NCI-H510A treated with DMSO at 0.1 percent for 48 hours (cell line): ENCODE measurements around the gene MTFP1.
"Not testable (repeated sequence)": the region's sequence is repeated elsewhere in the genome, so short reads cannot be mapped to it uniquely, and the experiment has no call there.

Experiments
- DNase-seq: peaks from one replicate; lab custom pipeline; 2025; lab: John Stamatoyannopoulos, UW

MTFP1 gene, protein sequence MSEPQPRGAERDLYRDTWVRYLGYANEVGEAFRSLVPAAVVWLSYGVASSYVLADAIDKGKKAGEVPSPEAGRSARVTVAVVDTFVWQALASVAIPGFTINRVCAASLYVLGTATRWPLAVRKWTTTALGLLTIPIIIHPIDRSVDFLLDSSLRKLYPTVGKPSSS

DNA sequence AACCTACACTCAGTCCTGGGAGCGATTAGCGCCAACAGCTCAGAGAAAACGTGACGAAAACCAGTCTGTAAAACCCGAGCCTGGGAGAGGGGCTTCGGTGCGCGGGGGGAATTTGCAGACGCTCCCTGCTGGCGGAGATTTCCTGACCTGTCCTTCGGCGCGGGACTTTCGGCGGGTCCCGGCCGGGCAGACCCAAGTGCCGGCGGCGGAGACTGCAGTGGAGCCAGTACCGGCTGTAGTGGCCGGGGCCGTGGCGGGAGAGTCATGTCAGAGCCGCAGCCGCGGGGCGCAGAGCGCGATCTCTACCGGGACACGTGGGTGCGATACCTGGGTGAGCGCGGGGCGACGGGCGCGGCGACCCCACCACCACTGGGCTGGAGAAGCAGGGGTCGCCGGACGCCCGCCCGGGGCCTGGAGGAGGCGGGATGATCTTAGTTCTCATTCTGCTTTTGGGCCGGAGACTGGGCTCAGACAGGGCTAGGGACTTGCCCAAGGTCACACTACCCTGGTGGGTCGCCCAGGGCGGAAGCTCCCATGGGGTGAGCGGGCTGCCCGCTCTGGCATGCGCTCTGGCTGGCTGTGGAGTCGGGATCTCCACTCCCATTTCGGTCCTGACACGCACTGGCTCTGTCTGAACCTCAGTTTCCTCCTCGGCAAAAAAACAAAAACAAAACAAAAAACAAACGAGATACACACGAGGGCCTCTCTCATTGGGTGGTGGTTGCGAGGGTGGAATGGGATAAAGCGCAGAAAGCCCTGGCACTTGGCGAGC, at the start of gene MTFP1:
Gene MTFP1 (plus strand): TSS at position 153 of the 772 bp plus-strand sequence. CDS start 112 bp downstream, at position 265.
- peak; percentile 48 for DNase-seq

DNA sequence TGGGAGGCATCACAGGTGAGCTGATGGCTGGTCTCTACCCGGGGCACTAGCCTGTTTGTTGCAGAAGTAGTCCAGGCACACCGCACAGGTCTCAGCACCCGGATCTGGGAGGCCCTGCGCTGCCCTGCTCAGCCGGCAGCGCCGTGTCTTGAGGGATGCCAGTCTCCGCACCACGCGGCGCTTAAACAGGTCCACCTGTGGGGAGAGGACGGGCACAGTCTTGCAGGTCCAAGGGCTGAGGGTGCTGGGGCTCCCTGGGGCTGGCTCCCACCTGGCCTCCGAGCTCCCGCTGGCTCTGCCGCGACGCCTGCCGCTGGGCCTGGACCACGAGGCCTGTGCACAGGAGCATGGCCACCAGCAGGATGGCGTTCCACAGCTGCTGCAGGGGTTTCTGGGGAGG, 45.6 kb upstream of the MTFP1 start:
- DNase-seq: no peak

DNA sequence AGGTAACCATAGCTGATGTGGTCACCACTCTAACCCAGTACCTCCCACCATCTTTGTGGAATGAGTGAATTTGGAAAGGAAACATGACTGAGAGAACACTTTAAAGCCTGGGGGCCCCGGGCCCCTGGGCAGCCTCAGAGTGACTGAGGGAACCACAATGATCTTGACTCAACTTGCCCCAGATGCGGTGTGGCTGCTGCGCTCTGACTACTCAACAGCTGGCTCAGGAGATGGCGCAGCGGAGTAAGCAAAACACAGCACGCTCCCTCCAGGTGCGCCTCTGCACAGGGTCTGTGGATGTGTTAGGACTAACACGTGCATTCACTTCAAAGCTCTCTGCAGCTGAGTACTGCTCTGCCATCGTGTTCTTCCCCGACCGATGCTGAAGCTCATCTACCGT, 44.3 kb upstream of the MTFP1 start:
- no peak for DNase-seq

- no peak for DNase-seq
Observed at GRCh38 chr22:30382340-30382739, 43.2 kb upstream of the MTFP1 start.

DNA sequence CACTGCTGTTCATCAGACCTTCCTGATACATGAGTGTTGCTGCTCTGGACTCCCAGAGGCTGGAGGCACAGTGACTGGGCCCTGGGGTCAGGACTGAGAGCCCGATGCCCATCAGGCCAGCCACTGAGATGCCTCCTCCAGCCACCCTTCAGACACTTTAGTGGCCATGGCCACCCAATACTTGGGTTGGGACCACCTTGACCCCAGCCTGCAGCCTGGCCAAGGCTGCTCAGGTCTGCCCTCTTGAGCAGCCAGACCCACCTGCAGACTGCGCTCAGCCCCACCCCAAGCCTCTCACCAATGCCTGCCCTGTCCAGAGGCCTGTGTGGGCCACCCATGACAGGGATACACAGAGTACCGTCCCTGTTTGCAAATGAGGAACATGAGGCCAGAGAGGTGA, 42.5 kb upstream of the MTFP1 start:
- no peak for DNase-seq

DNA sequence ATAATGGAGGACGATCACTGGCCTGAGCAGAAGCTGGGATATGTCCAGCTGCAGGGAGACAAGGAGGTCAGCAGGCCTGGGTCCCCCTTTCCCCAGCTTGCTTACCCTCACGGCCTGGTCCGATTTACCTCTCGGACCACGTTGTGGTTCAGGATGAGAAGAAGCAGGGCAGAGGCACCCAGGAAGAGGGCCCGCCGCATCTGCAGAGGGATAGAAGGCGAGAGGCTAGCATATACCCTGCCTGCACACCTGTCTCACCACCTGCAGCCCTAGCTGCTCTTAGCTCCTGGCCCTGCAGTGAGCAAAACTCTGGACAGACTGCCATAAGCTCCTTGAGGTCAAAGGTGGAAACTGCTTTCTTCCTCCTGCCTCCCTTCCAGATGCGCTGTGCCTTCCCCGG, 39.6 kb upstream of the MTFP1 start:
- no peak for DNase-seq

DNA sequence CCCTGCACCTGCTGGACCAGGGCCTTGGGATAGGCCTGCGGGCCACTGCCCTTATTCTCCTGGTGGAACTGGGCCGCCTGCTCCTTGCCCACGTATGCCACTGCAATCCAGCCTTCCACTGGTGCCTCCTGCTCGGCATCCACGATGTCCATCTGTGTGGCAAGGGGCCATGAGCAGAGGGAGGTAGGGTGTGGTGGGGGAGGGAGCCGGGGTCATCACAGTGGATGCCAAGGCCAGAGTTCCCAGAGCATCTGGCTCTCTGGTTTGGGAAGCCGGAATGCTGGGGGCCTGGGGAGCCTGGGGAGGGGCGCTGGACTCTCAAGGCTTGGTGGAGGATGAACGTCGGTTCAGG, 39.0 kb upstream of the MTFP1 start:
- DNase-seq: no peak

GRCh38 chr22:30386960-30387827, 38.4 kb upstream of the MTFP1 start, which contains the start of gene RNF215:
TSS of gene RNF215 (minus strand) at chr22:30387411. CDS start at chr22:30387313, 98 bp downstream.
- peak; percentile 36 for DNase-seq

- peak; percentile 21 for DNase-seq
Observed at GRCh38 chr22:30390974-30391691, 34.4 kb upstream of the MTFP1 start.

GRCh38 chr22:30392661-30393321, 32.8 kb upstream of the MTFP1 start:
- no peak for DNase-seq

- DNase-seq: no peak
Observed at GRCh38 chr22:30393322-30393680, 32.3 kb upstream of the MTFP1 start.

DNA sequence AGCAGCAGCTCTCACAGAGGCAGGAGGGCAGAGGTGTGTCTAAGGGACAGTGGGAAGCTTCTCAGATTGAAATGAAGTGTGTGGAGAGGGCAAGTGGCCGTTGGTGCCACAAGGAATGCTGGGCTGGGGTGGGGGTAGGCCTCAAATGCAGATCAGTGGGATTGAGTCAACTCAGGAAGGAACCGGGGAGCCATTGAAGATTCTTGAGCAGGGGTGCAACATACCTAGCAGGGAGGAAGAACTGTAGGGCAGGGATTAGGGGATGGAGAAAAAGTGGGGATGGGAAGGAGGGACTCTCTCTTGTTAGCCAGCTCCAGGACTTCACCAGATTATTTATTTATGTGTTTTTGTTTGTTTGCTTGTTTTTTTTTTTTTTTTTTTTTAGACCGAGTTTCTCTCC, 31.7 kb upstream of the MTFP1 start:
- DNase-seq: no peak

GRCh38 chr22:30396871-30397655, 28.5 kb upstream of the MTFP1 start, which contains the start of gene SEC14L2:
TSS of gene SEC14L2 (plus strand) at chr22:30397018. CDS start at chr22:30397117, 99 bp downstream.
- peak; percentile 26 for DNase-seq

DNA sequence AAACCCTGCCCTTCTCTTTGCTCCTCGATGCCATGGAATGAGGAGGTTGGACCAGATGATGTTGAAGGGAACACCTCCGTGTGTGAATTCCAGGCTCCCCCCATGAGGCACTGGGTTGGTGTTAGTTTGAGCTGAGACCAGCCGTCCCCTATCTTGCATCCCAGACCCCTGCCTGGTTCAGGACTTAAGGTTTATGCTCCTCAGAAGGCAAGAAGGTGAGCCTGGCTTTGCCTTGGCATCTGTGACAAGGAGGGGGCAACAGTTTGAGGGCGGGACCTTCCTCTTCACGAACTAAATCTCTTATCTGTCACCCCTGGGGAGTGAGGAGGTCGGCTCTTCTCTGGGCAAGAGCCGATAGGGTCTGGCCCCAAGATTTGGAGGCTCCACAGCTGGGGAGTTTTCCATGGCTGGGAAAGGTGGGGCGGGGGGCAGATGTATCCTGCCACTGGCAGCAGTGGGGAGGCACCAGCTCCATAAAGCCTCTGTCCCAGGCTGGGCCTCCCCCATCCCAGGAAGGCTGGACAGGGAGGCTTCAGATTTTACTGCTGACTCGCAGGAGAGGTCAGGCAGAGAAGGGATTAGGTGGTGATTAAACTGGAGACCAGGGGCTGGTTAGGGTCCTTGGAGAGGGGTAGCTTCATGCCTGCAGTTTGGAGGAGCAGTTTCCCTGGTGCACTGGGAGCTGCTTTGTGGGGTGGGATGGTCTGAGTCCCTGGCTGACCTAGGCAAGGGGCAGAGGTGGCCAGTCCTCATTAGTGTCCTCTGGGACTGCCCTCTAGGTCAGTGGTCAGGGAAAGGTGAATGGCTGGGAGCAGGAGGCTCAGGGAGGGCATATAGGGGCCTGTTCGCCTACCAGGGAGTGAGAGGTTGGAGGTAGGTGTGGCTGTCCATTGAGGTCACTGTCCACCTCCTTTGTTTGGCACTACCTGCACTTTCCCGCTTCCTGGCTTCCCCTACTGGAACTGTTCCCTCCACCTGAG, 27.6 kb upstream of the MTFP1 start:
- DNase-seq: no peak

GRCh38 chr22:30398685-30399680, 26.6 kb upstream of the MTFP1 start:
- no peak for DNase-seq

DNA sequence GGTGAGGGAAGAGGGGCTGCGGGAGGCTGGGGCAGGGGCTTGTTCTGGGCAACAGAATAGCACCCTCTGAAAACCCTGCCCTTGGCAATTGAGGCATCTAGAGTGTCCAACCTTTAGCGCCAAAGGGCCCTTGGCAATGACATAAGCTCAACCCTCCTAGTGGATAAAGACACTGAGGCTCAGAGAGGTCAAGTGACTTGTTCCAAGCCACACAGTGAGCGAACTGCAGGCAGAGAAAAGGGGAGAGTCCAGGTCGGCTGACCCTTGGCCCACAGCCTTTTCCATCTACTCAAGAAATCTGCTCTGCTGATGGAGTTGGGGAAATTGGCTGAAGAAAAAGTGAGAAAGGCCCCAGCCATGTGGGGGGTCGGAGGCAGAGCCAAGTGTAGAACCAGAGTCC, 25.9 kb upstream of the MTFP1 start:
- DNase-seq: no peak

GRCh38 chr22:30400159-30400558, 25.4 kb upstream of the MTFP1 start:
- DNase-seq: no peak

- DNase-seq: not testable (repeated sequence)
Observed at GRCh38 chr22:30401024-30401423, 24.5 kb upstream of the MTFP1 start.
